IMR-90 (cell line): ENCODE results near the gene PDE4DIP.
"Not testable (repeated sequence)": the region's sequence is repeated elsewhere in the genome, so short reads cannot be mapped to it uniquely, and the experiment has no call there.

Experiments
- CTCF ChIP-seq: conservative IDR thresholded peaks from 2 replicates; pipeline ENCODE4 v1.5.1; 2012; ENCODE audit warnings: mild to moderate bottlenecking, low read depth, low read length, improper control_type of control experiment
- MXI1 ChIP-seq: IDR thresholded peaks from 2 replicates; pipeline ENCODE4 v1.6.1; 2012; ENCODE audit warnings: low read depth, mild to moderate bottlenecking, low read length, moderate library complexity, borderline replicate concordance
- POLR2A ChIP-seq: IDR thresholded peaks from 2 replicates; pipeline ENCODE4 v1.6.1; 2012; ENCODE audit warnings: mild to moderate bottlenecking, low read depth, low read length
- RAD21 ChIP-seq: IDR thresholded peaks from 2 replicates; pipeline ENCODE4 v1.6.1; 2012; ENCODE audit warnings: low read length, improper control_type of control experiment
- RFX5 ChIP-seq: IDR thresholded peaks from 2 replicates; pipeline ENCODE4 v1.8.0; 2012; ENCODE audit warnings: low read depth, mild to moderate bottlenecking, low read length, moderate library complexity

GRCh38 chr1:148960212-148961000 is 116.2 kb downstream of the PDE4DIP start:
- not testable (repeated sequence) for TF ChIP-seq RFX5, CTCF, POLR2A, MXI1, RAD21
